Measurements from ENCODE around the gene TRIM33. TPM values are rescaled to one million over a fixed set of nuclear protein-coding genes. Genes with fewer than 3 reads are reported as not detected.

TRIM33 gene
- total RNA-seq, 1 experiment from 2014 or later = 41.2 TPM

GRCh38 chr1:114521396-114522263 lies 10.6 kb upstream of the TRIM33 start:
- Histone ChIP-seq H3K4me3 (replicated peaks in 1 of 2; ENCODE audit: low read depth in 1 of 2, low read length in 2 of 2) (no peak overlapping the region), H3K9ac (ENCODE audit: low read length) (no peak overlapping the region), H3K27me3 (ENCODE audit: insufficient read depth, low read length) (no peaks in the 10 kb centered on the region), H3K79me2 (ENCODE audit: insufficient read depth, low read length) (no peaks in the 10 kb centered on the region), H3K4me2 (ENCODE audit: low read length) (no peak overlapping the region), H3K4me1 (ENCODE audit: control insufficient read depth in 1 of 2, insufficient read depth in 2 of 2, low read length in 2 of 2) (peaks cover 0 to 6% of the 10 kb centered on the region in 2 experiments; a peak in 1 of 4 replicates), H4K20me1 (ENCODE audit: insufficient read depth) (no peaks in the 10 kb centered on the region), H3K9me2 (ENCODE audit: insufficient read depth) (no peaks in the 10 kb centered on the region), H3K9me3 (ENCODE audit: control insufficient read depth in 1 of 2, insufficient read depth in 1 of 2, low read depth in 1 of 2, low read length in 2 of 2) (no peaks in the 10 kb centered on the region), H3K27ac (ENCODE audit: low read depth, low read length) (no peak overlapping the region), H3K36me3 (ENCODE audit: control insufficient read depth in 1 of 2, insufficient read depth in 2 of 2, low read length in 2 of 2) (no peaks in the 10 kb centered on the region), H2AFZ (ENCODE audit: low read depth, low read length, poor library complexity, severe bottlenecking) (no peak overlapping the region)
- BruUV-seq (replicated peaks) = no TSS peak
- ChIA-PET POLR2A (no interaction called here), RAD21 (ENCODE audit: low non-redundant PET in 1 of 2, low total read pairs in 2 of 2, uncharacterized antibody in 2 of 2, unreplicated experiment in 2 of 2) (no interaction called here), CTCF (no interaction called here)
- intact Hi-C loops (cut with micrococcal nuclease) = no loop called here
- ATAC-seq (no peak), DNase-seq (ENCODE audit: low read depth, low spot score) (no peak)
- TF ChIP-seq SRF (IDR thresholded peaks at IDR 0.05; ENCODE audit: low read depth) (no peak), JUND (IDR thresholded peaks at IDR 0.05) (no peak), ZFX (IDR thresholded peaks at IDR 0.05) (no peak), ATF3 (IDR thresholded peaks at IDR 0.05) (no peak), POLR2A (IDR thresholded peaks at IDR 0.05; ENCODE audit: borderline replicate concordance, extremely low read depth, insufficient read depth, insufficient read length) (no peak)

GRCh38 chr1:114517348-114517747 lies 6.3 kb upstream of the TRIM33 start:
- RAD21 ChIA-PET (ENCODE audit: low non-redundant PET in 1 of 2, low total read pairs in 2 of 2, uncharacterized antibody in 2 of 2, unreplicated experiment in 2 of 2) = no interaction called here
- BruUV-seq (replicated peaks) = no TSS peak
- TF ChIP-seq YY1 (IDR thresholded peaks at IDR 0.05; ENCODE audit: extremely low read depth, insufficient replicate concordance, low read depth, low read length) (no peak), POLR2AphosphoS5 (IDR thresholded peaks at IDR 0.05; ENCODE audit: low read depth, low read length) (no peak), EZH2phosphoT487 (IDR thresholded peaks at IDR 0.05; ENCODE audit: borderline replicate concordance) (no peak), CTCF (IDR thresholded peaks at IDR 0.05 in 2 of 3, conservative IDR thresholded peaks at IDR 0.05 in 1 of 3; ENCODE audit: borderline replicate concordance in 1 of 3, insufficient read depth in 1 of 3, low read depth in 2 of 3, low read length in 2 of 3) (no peak), ATF3 (IDR thresholded peaks at IDR 0.05) (no peak), ZFX (IDR thresholded peaks at IDR 0.05) (no peak), EGR1 (IDR thresholded peaks at IDR 0.05; ENCODE audit: low read depth) (no peak), SRF (IDR thresholded peaks at IDR 0.05; ENCODE audit: low read depth) (no peak), CEBPB (IDR thresholded peaks at IDR 0.05; ENCODE audit: low read depth) (no peak), FOSL1 (IDR thresholded peaks at IDR 0.05; ENCODE audit: low read depth) (no peak), TCF7L2 (IDR thresholded peaks at IDR 0.05; ENCODE audit: borderline replicate concordance, extremely low read depth, insufficient read depth, insufficient read length) (no peak), ELF1 (IDR thresholded peaks at IDR 0.05; ENCODE audit: borderline replicate concordance, low read depth) (no peak), POLR2A (IDR thresholded peaks at IDR 0.05; ENCODE audit: borderline replicate concordance, extremely low read depth, insufficient read depth, insufficient read length) (no peak), RAD21 (IDR thresholded peaks at IDR 0.05; ENCODE audit: low read depth) (no peak), SP1 (IDR thresholded peaks at IDR 0.05; ENCODE audit: low read depth) (no peak), ZNF274 (IDR thresholded peaks at IDR 0.05; ENCODE audit: low read depth, low read length) (no peak)
- TF ChIP-seq, protein P1, sequence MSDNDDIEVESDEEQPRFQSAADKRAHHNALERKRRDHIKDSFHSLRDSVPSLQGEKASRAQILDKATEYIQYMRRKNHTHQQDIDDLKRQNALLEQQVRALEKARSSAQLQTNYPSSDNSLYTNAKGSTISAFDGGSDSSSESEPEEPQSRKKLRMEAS (IDR thresholded peaks at IDR 0.05) = no peak

More at GRCh38 chr1:114517348-114517747, 6.3 kb upstream of the TRIM33 start:
- no peaks in the 10 kb centered on the region for H3K27me3 ChIP-seq (ENCODE audit: insufficient read depth, low read length)
- H3K9me2 ChIP-seq (ENCODE audit: insufficient read depth) = no peaks in the 10 kb centered on the region
- no peak for DNase-seq (ENCODE audit: low read depth, low spot score)
- intact Hi-C loops (cut with micrococcal nuclease) = no loop called here
- H3K4me1 ChIP-seq (ENCODE audit: control insufficient read depth in 1 of 2, insufficient read depth in 2 of 2, low read length in 2 of 2) = peaks cover 4 to 12% of the 10 kb centered on the region in 2 experiments; a peak in 3 of 4 replicates
- H3K27ac ChIP-seq (ENCODE audit: low read depth, low read length) = no peak overlapping the region
- no peak overlapping the region for H3K4me3 ChIP-seq (replicated peaks in 1 of 2; ENCODE audit: low read depth in 1 of 2, low read length in 2 of 2)
- H3K4me2 ChIP-seq (ENCODE audit: low read length) = no peak overlapping the region
- H3K9ac ChIP-seq (ENCODE audit: low read length) = no peak overlapping the region
- H4K20me1 ChIP-seq (ENCODE audit: insufficient read depth) = no peaks in the 10 kb centered on the region
- CTCF ChIA-PET = no interaction called here
- H3K79me2 ChIP-seq (ENCODE audit: insufficient read depth, low read length) = no peaks in the 10 kb centered on the region
- no peaks in the 10 kb centered on the region for H3K9me3 ChIP-seq (ENCODE audit: control insufficient read depth in 1 of 2, insufficient read depth in 1 of 2, low read depth in 1 of 2, low read length in 2 of 2)
- no peak overlapping the region for H2AFZ ChIP-seq (ENCODE audit: low read depth, low read length, poor library complexity, severe bottlenecking)
- POLR2A ChIA-PET = no interaction called here
- ATAC-seq = no peak
- no peaks in the 10 kb centered on the region for H3K36me3 ChIP-seq (ENCODE audit: control insufficient read depth in 1 of 2, insufficient read depth in 2 of 2, low read length in 2 of 2)
